NB4 (cell line): ENCODE data around the gene REG1B.

Source experiments
- MYC ChIP-seq: IDR thresholded peaks from 2 replicates; pipeline ENCODE4 v1.6.1; 2011; ENCODE audit warnings: low read depth, low read length
- POLR2A ChIP-seq: IDR thresholded peaks from 2 replicates; pipeline ENCODE4 v1.6.1; 2011; ENCODE audit warnings: mild to moderate bottlenecking; ENCODE audit not compliant: insufficient read length; ENCODE audit errors: extremely low read depth
- TF ChIP-seq, protein P1 (sequence below): IDR thresholded peaks from 2 replicates; pipeline ENCODE4 v1.6.1; 2011; ENCODE audit warnings: low read depth, low read length
- TF ChIP-seq, protein P2 (sequence below): IDR thresholded peaks from one replicate; pipeline ENCODE4 v1.5.1; 2012; ENCODE audit warnings: low read depth, low read length

DNA sequence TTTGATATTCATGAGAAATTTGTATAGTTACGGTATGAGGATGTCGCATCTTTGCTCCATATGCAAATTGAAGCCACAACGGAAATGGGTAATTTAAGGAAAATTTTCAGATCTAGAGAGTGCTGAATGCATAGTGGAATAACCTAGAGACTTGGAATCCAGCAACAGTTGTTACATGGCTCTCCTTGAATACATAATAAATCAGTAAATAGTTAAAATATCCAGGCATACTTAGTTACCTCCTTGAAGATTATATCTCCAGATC lies 37.9 kb upstream of the REG1B start:
- no peak for TF ChIP-seq POLR2A
- TF ChIP-seq, protein P1, sequence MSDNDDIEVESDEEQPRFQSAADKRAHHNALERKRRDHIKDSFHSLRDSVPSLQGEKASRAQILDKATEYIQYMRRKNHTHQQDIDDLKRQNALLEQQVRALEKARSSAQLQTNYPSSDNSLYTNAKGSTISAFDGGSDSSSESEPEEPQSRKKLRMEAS, result no peak
- TF ChIP-seq, protein P2, sequence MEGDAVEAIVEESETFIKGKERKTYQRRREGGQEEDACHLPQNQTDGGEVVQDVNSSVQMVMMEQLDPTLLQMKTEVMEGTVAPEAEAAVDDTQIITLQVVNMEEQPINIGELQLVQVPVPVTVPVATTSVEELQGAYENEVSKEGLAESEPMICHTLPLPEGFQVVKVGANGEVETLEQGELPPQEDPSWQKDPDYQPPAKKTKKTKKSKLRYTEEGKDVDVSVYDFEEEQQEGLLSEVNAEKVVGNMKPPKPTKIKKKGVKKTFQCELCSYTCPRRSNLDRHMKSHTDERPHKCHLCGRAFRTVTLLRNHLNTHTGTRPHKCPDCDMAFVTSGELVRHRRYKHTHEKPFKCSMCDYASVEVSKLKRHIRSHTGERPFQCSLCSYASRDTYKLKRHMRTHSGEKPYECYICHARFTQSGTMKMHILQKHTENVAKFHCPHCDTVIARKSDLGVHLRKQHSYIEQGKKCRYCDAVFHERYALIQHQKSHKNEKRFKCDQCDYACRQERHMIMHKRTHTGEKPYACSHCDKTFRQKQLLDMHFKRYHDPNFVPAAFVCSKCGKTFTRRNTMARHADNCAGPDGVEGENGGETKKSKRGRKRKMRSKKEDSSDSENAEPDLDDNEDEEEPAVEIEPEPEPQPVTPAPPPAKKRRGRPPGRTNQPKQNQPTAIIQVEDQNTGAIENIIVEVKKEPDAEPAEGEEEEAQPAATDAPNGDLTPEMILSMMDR, result no peak
- no peak for TF ChIP-seq MYC
